H9 (cell line): Measurements from ENCODE around the gene LTB4R2. TPM values are rescaled to one million over a fixed set of nuclear protein-coding genes. Genes with fewer than 3 reads are reported as not detected.

Experiments used
- DNase-seq: peaks from one replicate; pipeline ENCODE4 v3.0.0-alpha.2; 2017
- H2AFZ ChIP-seq: one replicate; pipeline ENCODE4 v1.6.1; 2013; ENCODE audit warnings: mild to moderate bottlenecking, low read length, control low read depth, moderate library complexity
- H2AK5ac ChIP-seq: 2 replicates; pipeline ENCODE4 v1.6.1; 2013; ENCODE audit warnings: low read length, control low read depth, mixed read lengths; ENCODE audit not compliant: insufficient read length
- H2BK120ac ChIP-seq: one replicate; pipeline ENCODE4 v1.6.1; 2013; ENCODE audit warnings: low read depth, mild to moderate bottlenecking, low read length, control low read depth, inconsistent platforms; ENCODE audit not compliant: poor library complexity, severe bottlenecking
- H2BK12ac ChIP-seq: 2 replicates; pipeline ENCODE4 v1.6.1; 2013; ENCODE audit warnings: low read length, control low read depth, mixed read lengths, low read depth; ENCODE audit not compliant: insufficient read length
- H2BK15ac ChIP-seq: 2 replicates; pipeline ENCODE4 v1.6.1; 2013; ENCODE audit warnings: low read depth, low read length, control low read depth
- H2BK20ac ChIP-seq: one replicate; pipeline ENCODE4 v1.6.1; 2013; ENCODE audit warnings: low read depth, mild to moderate bottlenecking, low read length, control low read depth, inconsistent platforms; ENCODE audit not compliant: poor library complexity, severe bottlenecking
- H2BK5ac ChIP-seq: 2 replicates; pipeline ENCODE4 v1.6.1; 2013; ENCODE audit warnings: low read length, control low read depth, mixed read lengths; ENCODE audit not compliant: insufficient read length
- H3K14ac ChIP-seq: 2 replicates; pipeline ENCODE4 v1.6.1; 2013; ENCODE audit warnings: low read length, control low read depth; ENCODE audit not compliant: insufficient read depth
- H3K18ac ChIP-seq: 2 replicates; pipeline ENCODE4 v1.6.1; 2013; ENCODE audit warnings: low read depth, mild to moderate bottlenecking, mixed read lengths, low read length, control low read depth; ENCODE audit not compliant: insufficient read length
- H3K23ac ChIP-seq: 2 replicates; pipeline ENCODE4 v1.6.1; 2013; ENCODE audit warnings: low read length, control low read depth, mixed read lengths, low read depth; ENCODE audit not compliant: insufficient read length
- H3K23me2 ChIP-seq: 2 replicates; pipeline ENCODE4 v1.6.1; 2013; ENCODE audit warnings: low read depth, mild to moderate bottlenecking, mixed read lengths, low read length, control low read depth; ENCODE audit not compliant: insufficient read length, poor library complexity, severe bottlenecking
- H3K27ac ChIP-seq: 2 replicates; pipeline ENCODE4 v1.5.1; 2013; ENCODE audit warnings: low read length, control low read depth, mixed read lengths, low read depth; ENCODE audit not compliant: insufficient read length
- H3K27me3 ChIP-seq: 2 replicates; pipeline ENCODE4 v1.6.1; 2013; ENCODE audit warnings: low read length, control low read depth, inconsistent platforms; ENCODE audit not compliant: insufficient read depth
- H3K4ac ChIP-seq: 2 replicates; pipeline ENCODE4 v1.6.1; 2013; ENCODE audit warnings: low read depth, mild to moderate bottlenecking, control low read depth, inconsistent platforms, low read length, moderate library complexity
- H3K4me1 ChIP-seq: 2 replicates; pipeline ENCODE4 v1.6.1; 2013; ENCODE audit warnings: low read length, control low read depth, inconsistent platforms; ENCODE audit not compliant: insufficient read depth
- H3K4me2 ChIP-seq: 2 replicates; pipeline ENCODE4 v1.6.1; 2013; ENCODE audit warnings: low read length, control low read depth, mixed read lengths; ENCODE audit not compliant: insufficient read length, insufficient read depth
- H3K56ac ChIP-seq: 2 replicates; pipeline ENCODE4 v1.6.1; 2013; ENCODE audit warnings: low read depth, mild to moderate bottlenecking, mixed read lengths, low read length, control low read depth; ENCODE audit not compliant: insufficient read length
- H3K79me1 ChIP-seq: 2 replicates; pipeline ENCODE4 v1.6.1; 2013; ENCODE audit warnings: low read depth, mild to moderate bottlenecking, moderate library complexity, low read length, control low read depth, inconsistent platforms; ENCODE audit not compliant: insufficient read depth, poor library complexity, severe bottlenecking
- H3K79me2 ChIP-seq: 2 replicates; pipeline ENCODE4 v1.6.1; 2013; ENCODE audit warnings: low read length, control low read depth, inconsistent platforms; ENCODE audit not compliant: insufficient read depth
- H3K9ac ChIP-seq: 2 replicates; pipeline ENCODE4 v1.6.1; 2013; ENCODE audit warnings: low read length, control low read depth, mixed read lengths; ENCODE audit not compliant: insufficient read length; ENCODE audit errors: extremely low read depth
- H3K9me3 ChIP-seq: one replicate; pipeline ENCODE4 v1.6.1; 2013; ENCODE audit warnings: low read depth, low read length, inconsistent platforms; ENCODE audit not compliant: control insufficient read depth
- H3T11ph ChIP-seq: one replicate; pipeline ENCODE4 v1.6.1; 2013; ENCODE audit warnings: mild to moderate bottlenecking, low read length, control low read depth, inconsistent platforms
- H4K20me1 ChIP-seq: one replicate; pipeline ENCODE4 v1.6.1; 2013; ENCODE audit not compliant: control insufficient read depth, insufficient read length, insufficient read depth
- H4K5ac ChIP-seq: 2 replicates; pipeline ENCODE4 v1.6.1; 2013; ENCODE audit warnings: low read depth, mild to moderate bottlenecking, mixed read lengths, low read length, control low read depth; ENCODE audit not compliant: insufficient read length
- H4K8ac ChIP-seq: replicated peaks from 2 replicates; pipeline ENCODE4 v1.6.1; 2013; ENCODE audit warnings: low read length, control low read depth, mixed read lengths, low read depth; ENCODE audit not compliant: insufficient read length
- H4K91ac ChIP-seq: 2 replicates; pipeline ENCODE4 v1.6.1; 2013; ENCODE audit warnings: low read depth, mild to moderate bottlenecking, moderate library complexity, mixed read lengths, low read length, control low read depth; ENCODE audit not compliant: insufficient read length
- H3K27ac Mint-ChIP-seq, 3 experiments: 2 replicates in 2 of 3; 3 replicates in 1 of 3; pipeline ENCODE4 v1.8.0; 2020 to 2021; ENCODE audit warnings: mixed read lengths in 3 of 3, mild to moderate bottlenecking in 1 of 3, moderate library complexity in 1 of 3
- H3K27me3 Mint-ChIP-seq: 2 replicates; pipeline ENCODE4 v1.8.0; 2021; ENCODE audit warnings: low read depth, mild to moderate bottlenecking, moderate library complexity, mixed read lengths
- H3K36me3 Mint-ChIP-seq, 3 experiments: 2 replicates in 2 of 3; 3 replicates in 1 of 3; pipeline ENCODE4 v1.8.0; 2020 to 2021; ENCODE audit warnings: low read depth in 3 of 3, mixed read lengths in 3 of 3; ENCODE audit not compliant: insufficient read depth in 1 of 3
- H3K4me1 Mint-ChIP-seq, 2 experiments: 2 replicates each; pipeline ENCODE4 v1.8.0; 2020; ENCODE audit warnings: mixed read lengths in 2 of 2
- H3K4me3 Mint-ChIP-seq, 2 experiments: 2 replicates in 1 of 2; 3 replicates in 1 of 2; pipeline ENCODE4 v1.8.0; 2020 to 2021; ENCODE audit warnings: mild to moderate bottlenecking in 2 of 2, mixed read lengths in 2 of 2, moderate library complexity in 1 of 2
- H3K9me3 Mint-ChIP-seq, 2 experiments: 2 replicates in 1 of 2; 3 replicates in 1 of 2; pipeline ENCODE4 v1.8.0; 2020; ENCODE audit warnings: mild to moderate bottlenecking in 2 of 2, mixed read lengths in 2 of 2, moderate library complexity in 1 of 2
- CTCF ChIP-seq: fragments of 200-600 bp; sonication (generic); conservative IDR thresholded peaks from 3 replicates; pipeline ENCODE4 v1.8.0; 2021; ENCODE audit warnings: antibody characterized with exemption, mild to moderate bottlenecking
- WGBS: extraction: QIAGEN DNeasy Blood & Tissue Kit; methylation state at CpG from one replicate; pipeline ENCODE4 v1.1.7; 2013; ENCODE audit warnings: missing lambda C conversion rate, low lambda C conversion rate, mixed read lengths; ENCODE audit not compliant: insufficient read length; ENCODE audit errors: extremely low coverage; 5-methylcytosine and 5-hydroxymethylcytosine counted together
- total RNA-seq: library from RNA; stranded (reverse); gene quantifications from 2 replicates; pipeline ENCODE4 v1.2.1, GENCODE V29; 2021

Gene LTB4R2
- total RNA-seq, 1 experiment from 2014 or later, result 13.4 TPM

GRCh38 chr14:24279301-24280186 is 30.4 kb upstream of the LTB4R2 start:
- H2BK20ac ChIP-seq, result no peak overlapping the region
- H3K23ac ChIP-seq, result no peak overlapping the region
- H2BK12ac ChIP-seq, result no peak overlapping the region
- no peak overlapping the region for H3K56ac ChIP-seq
- no peak overlapping the region for H3K4me2 ChIP-seq
- Mint-ChIP-seq H3K27me3 (no peaks in the 10 kb centered on the region), H3K9me3 (no peaks in the 10 kb centered on the region), H3K27ac (no peak overlapping the region), H3K4me3 (no peak overlapping the region), H3K4me1 (peaks cover 2% of the 10 kb centered on the region in 2 experiments; a peak in 1 of 4 replicates), H3K36me3 (no peaks in the 10 kb centered on the region)
- H3K27me3 ChIP-seq, result no peaks in the 10 kb centered on the region
- no peak overlapping the region for H2BK120ac ChIP-seq
- no peak overlapping the region for H4K91ac ChIP-seq
- no peak overlapping the region for H3K14ac ChIP-seq
- H3K4ac ChIP-seq, result no peak overlapping the region
- DNase-seq, result no peak
- H3K27ac ChIP-seq, result no peak overlapping the region
- H3K23me2 ChIP-seq, result no peaks in the 10 kb centered on the region
- H3K18ac ChIP-seq, result no peak overlapping the region
- no peak overlapping the region for H2AFZ ChIP-seq
- no peaks in the 10 kb centered on the region for H4K20me1 ChIP-seq
- TF ChIP-seq CTCF, result peak; percentile 34
- H3K9me3 ChIP-seq, result no peaks in the 10 kb centered on the region
- H3K9ac ChIP-seq, result no peak overlapping the region
- no peak overlapping the region for H3T11ph ChIP-seq
- no peak overlapping the region for H2AK5ac ChIP-seq
- no peak overlapping the region for H2BK15ac ChIP-seq
- no CpG with 5 or more reads among the region's 11 CpGs for WGBS
- H2BK5ac ChIP-seq, result no peak overlapping the region
- no peak overlapping the region for H4K5ac ChIP-seq
- no peaks in the 10 kb centered on the region for H3K79me1 ChIP-seq
- H4K8ac ChIP-seq, result no peak overlapping the region
- H3K4me1 ChIP-seq, result no peaks in the 10 kb centered on the region
- no peaks in the 10 kb centered on the region for H3K79me2 ChIP-seq
